HCT116 (cell line): ENCODE results near the gene DCTN4. TPM values are rescaled to one million over a fixed set of nuclear protein-coding genes. Genes with fewer than 3 reads are reported as not detected.

ENCODE experiments used
- ATAC-seq: fragments of 200-7000 bp; cut with Tn5 transposase; 2 replicates; pipeline ENCODE4 v1.9.1; 2020; ENCODE audit warnings: mild to moderate bottlenecking, moderate library complexity
- BruUV-seq: library from RNA; stranded (reverse); fragments of 400-500 nt; replicated peaks from 2 replicates; lab custom pipeline; 2021; lab: Mats Ljungman, UMichigan
- CTCF ChIA-PET: fragments of 300-600 bp; sonication (Branson Sonifier 250); formaldehyde crosslinking; loops from one replicate; lab custom pipeline; 2021; ENCODE audit warnings: antibody characterized with exemption; lab: Charles Lee
- POLR2A ChIA-PET: fragments of 300-600, 350-600 bp; sonication (Branson Sonifier 250); formaldehyde crosslinking; loops from one replicate; lab custom pipeline; 2021; ENCODE audit warnings: antibody characterized with exemption; lab: Charles Lee
- RAD21 ChIA-PET, 2 experiments: fragments of 300-600 bp; sonication (Branson Sonifier 250); formaldehyde crosslinking; loops; one replicate each; lab custom pipeline; 2023; ENCODE audit warnings: low total read pairs in 2 of 2; ENCODE audit not compliant: uncharacterized antibody in 2 of 2, unreplicated experiment in 2 of 2, low non-redundant PET in 1 of 2; lab: Charles Lee
- DNase-seq: peaks from one replicate; pipeline ENCODE4 v3.0.0-alpha.2; 2010; ENCODE audit warnings: low read depth, low spot score
- H2AFZ ChIP-seq: fragments of 200-600 bp; shearing (Covaris generic), sonication (generic); 2 replicates; pipeline ENCODE4 v1.6.1; 2017; ENCODE audit warnings: low read depth, mixed run types, mixed read lengths, antibody characterized with exemption, low read length; ENCODE audit not compliant: poor library complexity, severe bottlenecking
- H3K27ac ChIP-seq: 2 replicates; pipeline ENCODE4 v1.5.1; 2012; ENCODE audit warnings: low read depth, low read length
- H3K27me3 ChIP-seq: fragments of 200-600 bp; sonication (generic); 2 replicates; pipeline ENCODE4 v1.6.1; 2016; ENCODE audit warnings: mixed run types, low read length, mixed read lengths; ENCODE audit not compliant: insufficient read depth
- H3K36me3 ChIP-seq, 2 experiments: fragments of 200-500 bp in 1 of 2; fragments of 200-600 bp in 1 of 2; sonication (Bioruptor generic) in 1 of 2; sonication (generic) in 1 of 2; 2 replicates each; pipeline versions ENCODE4 v1.5.1 to v1.6.1; 2014 to 2016; ENCODE audit warnings: low read length in 2 of 2, inconsistent platforms in 1 of 2, mixed read lengths in 1 of 2, mixed run types in 1 of 2; ENCODE audit not compliant: insufficient read depth in 2 of 2, control insufficient read depth in 1 of 2
- H3K4me1 ChIP-seq, 2 experiments: fragments of 200-600 bp in 1 of 2; sonication (generic) in 1 of 2; 2 replicates each; pipeline versions ENCODE4 v1.5.1 to v1.6.1; 2012 to 2017; ENCODE audit warnings: low read length in 2 of 2, inconsistent platforms in 1 of 2, mild to moderate bottlenecking in 1 of 2, mixed read lengths in 1 of 2, mixed run types in 1 of 2, moderate library complexity in 1 of 2; ENCODE audit not compliant: insufficient read depth in 2 of 2, control insufficient read depth in 1 of 2
- H3K4me2 ChIP-seq: fragments of 200-600 bp; sonication (generic); 2 replicates; pipeline ENCODE4 v1.6.1; 2017; ENCODE audit warnings: mixed run types, low read length, mixed read lengths
- H3K4me3 ChIP-seq, 2 experiments: fragments of 200-600 bp in 1 of 2; sonication (generic) in 1 of 2; replicated peaks in 1 of 2; 2 replicates each; pipeline ENCODE4 v1.5.1; 2011 to 2016; ENCODE audit warnings: low read length in 2 of 2, control low read depth in 1 of 2, low read depth in 1 of 2, mild to moderate bottlenecking in 1 of 2, mixed read lengths in 1 of 2, mixed run types in 1 of 2
- H3K79me2 ChIP-seq: fragments of 200-600 bp; sonication (generic); 2 replicates; pipeline ENCODE4 v1.6.1; 2017; ENCODE audit warnings: mild to moderate bottlenecking, mixed run types, low read length, moderate library complexity, mixed read lengths; ENCODE audit not compliant: insufficient read depth
- H3K9ac ChIP-seq: fragments of 200-600 bp; sonication (generic); 2 replicates; pipeline ENCODE4 v1.6.1; 2016; ENCODE audit warnings: low read length, mixed read lengths
- H3K9me2 ChIP-seq: fragments of 200-600 bp; sonication (generic), shearing (Covaris generic); 2 replicates; pipeline ENCODE4 v1.6.1; 2017; ENCODE audit warnings: mixed run types, mild to moderate bottlenecking, moderate library complexity; ENCODE audit not compliant: insufficient read depth
- H3K9me3 ChIP-seq, 2 experiments: fragments of 200-500 bp in 1 of 2; fragments of 200-600 bp in 1 of 2; sonication (Bioruptor generic) in 1 of 2; sonication (generic) in 1 of 2; 2 replicates each; pipeline ENCODE4 v1.6.1; 2014 to 2017; ENCODE audit warnings: low read length in 2 of 2, mixed read lengths in 2 of 2, inconsistent platforms in 1 of 2, low read depth in 1 of 2, mild to moderate bottlenecking in 1 of 2, mixed run types in 1 of 2, moderate library complexity in 1 of 2; ENCODE audit not compliant: control insufficient read depth in 1 of 2, insufficient read depth in 1 of 2
- H4K20me1 ChIP-seq: fragments of 200-600 bp; sonication (generic), shearing (Covaris generic); 2 replicates; pipeline ENCODE4 v1.6.1; 2017; ENCODE audit warnings: mixed run types, mild to moderate bottlenecking, moderate library complexity; ENCODE audit not compliant: insufficient read depth
- EGR1 ChIP-seq: IDR thresholded peaks from 2 replicates; pipeline ENCODE4 v1.6.1; 2012; ENCODE audit warnings: low read depth
- ELF1 ChIP-seq: IDR thresholded peaks from 2 replicates; pipeline ENCODE4 v1.6.1; 2012; ENCODE audit warnings: low read depth, borderline replicate concordance
- RAD21 ChIP-seq: IDR thresholded peaks from 2 replicates; pipeline ENCODE4 v1.6.1; 2012; ENCODE audit warnings: low read depth, mild to moderate bottlenecking
- intact Hi-C: fragments of 100-400 bp; cut with micrococcal nuclease; formaldehyde crosslinking; loops from 2 replicates; pipeline ENCODE4 v1.10.0; 2022
- total RNA-seq: library from RNA; stranded (reverse); gene quantifications from one replicate; pipeline ENCODE4 v1.2.1, GENCODE V29; 2021; ENCODE audit not compliant: unreplicated experiment
- TF ChIP-seq, protein P1 (sequence below), 3 experiments: fragments of 200-600 bp in 1 of 3; sonication (generic) in 1 of 3; IDR thresholded peaks in 2 of 3; conservative IDR thresholded peaks in 1 of 3; 2 replicates each; pipeline ENCODE4 v1.5.1; 2012 to 2017; ENCODE audit warnings: low read depth in 2 of 3, low read length in 2 of 3, antibody characterized with exemption in 1 of 3, borderline replicate concordance in 1 of 3, control low read depth in 1 of 3, mild to moderate bottlenecking in 1 of 3, mixed read lengths in 1 of 3, mixed run types in 1 of 3, moderate library complexity in 1 of 3; ENCODE audit not compliant: insufficient read depth in 1 of 3

Gene DCTN4
- total RNA-seq, 1 experiment from 2014 or later, result 78.8 TPM

DNA sequence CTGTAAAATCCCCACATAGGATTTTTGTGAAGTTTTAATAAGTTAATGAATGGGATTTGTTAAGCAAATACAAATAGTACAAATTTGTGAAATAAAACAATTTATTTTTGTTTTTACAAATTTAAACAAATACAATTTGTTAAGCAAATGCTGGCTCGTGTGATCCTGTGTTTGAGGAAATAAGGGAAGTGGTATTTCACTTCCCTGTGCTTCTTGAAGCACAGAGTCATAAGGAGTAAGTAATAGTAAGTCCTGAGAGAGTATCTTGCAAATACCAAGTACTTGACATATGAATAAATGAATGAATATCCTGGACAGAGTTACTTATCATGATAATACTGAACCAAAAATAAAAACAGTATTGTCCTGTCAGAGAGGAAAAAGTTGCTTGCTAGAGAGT lies 28.8 kb upstream of the DCTN4 start:
- BruUV-seq, result no TSS peak
- no peak for TF ChIP-seq ELF1
- TF ChIP-seq, all 23 proteins: peak for 0
- no peaks in the 10 kb centered on the region for H3K27me3 ChIP-seq
- no peak overlapping the region for H3K4me3 ChIP-seq
- ATAC-seq (no peak), DNase-seq (no peak)
- POLR2A ChIA-PET, result interaction anchor here (1.0 kb wide), 1 partner anchor 9 kb away, joined by 7 read pairs; the partner anchor contains the start of gene SMIM3
- intact Hi-C loops, result loop anchor here (10.0 kb wide), 1 partner anchor 333 kb away; no protein-coding TSS in a partner anchor
- no peaks in the 10 kb centered on the region for H3K9me2 ChIP-seq
- no peaks in the 10 kb centered on the region for H3K9me3 ChIP-seq
- no peak overlapping the region for H3K9ac ChIP-seq
- H3K36me3 ChIP-seq, result no peaks in the 10 kb centered on the region
- RAD21 ChIA-PET, result no interaction called here
- H3K79me2 ChIP-seq, result peaks cover 83% of the 10 kb centered on the region
- no peaks in the 10 kb centered on the region for H4K20me1 ChIP-seq
- H2AFZ ChIP-seq, result no peak overlapping the region
- CTCF ChIA-PET, result interaction anchor here (1.4 kb wide), 1 partner anchor 14 kb away, joined by 4 read pairs; no protein-coding TSS in a partner anchor
- H3K27ac ChIP-seq, result no peak overlapping the region
- H3K4me1 ChIP-seq, result peaks cover 79 to 83% of the 10 kb centered on the region in 2 experiments
- H3K4me2 ChIP-seq, result no peak overlapping the region

DNA sequence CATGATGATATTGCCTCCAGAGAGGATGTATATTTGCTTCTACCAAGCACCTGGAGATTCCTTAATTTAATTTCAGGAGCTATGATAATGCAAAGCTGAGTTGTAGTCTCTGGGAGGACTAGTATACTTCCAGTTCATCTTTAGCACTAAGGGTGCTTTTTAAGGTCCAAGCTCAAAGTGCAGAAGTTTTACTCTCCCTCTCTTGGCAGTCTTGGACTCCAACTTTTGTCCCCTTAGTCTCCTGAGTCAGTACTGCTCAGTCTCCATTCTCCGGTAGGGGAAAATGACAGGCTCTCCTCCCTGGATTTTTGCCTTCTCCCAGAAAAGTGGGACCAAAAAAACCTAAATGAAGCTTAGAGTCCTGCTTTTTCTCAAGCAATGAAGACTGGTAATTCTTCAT lies 28.1 kb upstream of the DCTN4 start:
- CTCF ChIA-PET, result interaction anchor here (0.6 to 1.4 kb wide), 3 partner anchors 14 to 229 kb away, joined by 3 to 4 read pairs (median 4); no protein-coding TSS in a partner anchor
- Histone ChIP-seq H4K20me1 (no peaks in the 10 kb centered on the region), H3K4me2 (no peak overlapping the region), H3K9me2 (no peaks in the 10 kb centered on the region), H3K4me1 (peaks cover 85 to 91% of the 10 kb centered on the region in 2 experiments), H3K9me3 (no peaks in the 10 kb centered on the region), H2AFZ (no peak overlapping the region), H3K9ac (no peak overlapping the region), H3K4me3 (no peak overlapping the region), H3K79me2 (peaks cover 83% of the 10 kb centered on the region), H3K27ac (no peak overlapping the region), H3K27me3 (no peaks in the 10 kb centered on the region), H3K36me3 (no peaks in the 10 kb centered on the region)
- POLR2A ChIA-PET, result interaction anchor here (1.0 kb wide), 1 partner anchor 8 kb away, joined by 7 read pairs; the partner anchor contains the start of gene SMIM3
- RAD21 ChIA-PET, result no interaction called here
- no peak for TF ChIP-seq EGR1
- TF ChIP-seq RAD21, result no peak
- TF ChIP-seq, protein P1, sequence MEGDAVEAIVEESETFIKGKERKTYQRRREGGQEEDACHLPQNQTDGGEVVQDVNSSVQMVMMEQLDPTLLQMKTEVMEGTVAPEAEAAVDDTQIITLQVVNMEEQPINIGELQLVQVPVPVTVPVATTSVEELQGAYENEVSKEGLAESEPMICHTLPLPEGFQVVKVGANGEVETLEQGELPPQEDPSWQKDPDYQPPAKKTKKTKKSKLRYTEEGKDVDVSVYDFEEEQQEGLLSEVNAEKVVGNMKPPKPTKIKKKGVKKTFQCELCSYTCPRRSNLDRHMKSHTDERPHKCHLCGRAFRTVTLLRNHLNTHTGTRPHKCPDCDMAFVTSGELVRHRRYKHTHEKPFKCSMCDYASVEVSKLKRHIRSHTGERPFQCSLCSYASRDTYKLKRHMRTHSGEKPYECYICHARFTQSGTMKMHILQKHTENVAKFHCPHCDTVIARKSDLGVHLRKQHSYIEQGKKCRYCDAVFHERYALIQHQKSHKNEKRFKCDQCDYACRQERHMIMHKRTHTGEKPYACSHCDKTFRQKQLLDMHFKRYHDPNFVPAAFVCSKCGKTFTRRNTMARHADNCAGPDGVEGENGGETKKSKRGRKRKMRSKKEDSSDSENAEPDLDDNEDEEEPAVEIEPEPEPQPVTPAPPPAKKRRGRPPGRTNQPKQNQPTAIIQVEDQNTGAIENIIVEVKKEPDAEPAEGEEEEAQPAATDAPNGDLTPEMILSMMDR (IDR thresholded peaks at IDR 0.05 in 2 of 3, conservative IDR thresholded peaks at IDR 0.05 in 1 of 3; ENCODE audit: borderline replicate concordance in 1 of 3, insufficient read depth in 1 of 3, low read depth in 2 of 3, low read length in 2 of 3), result no peak
- ATAC-seq (no peak), DNase-seq (no peak)
- intact Hi-C loops, result loop anchor here (10.0 kb wide), 1 partner anchor 332 kb away; no protein-coding TSS in a partner anchor
- no TSS peak for BruUV-seq
